GM19193 (cell line): ENCODE results near the gene UQCRC1.
A peak's percentile ranks its signal among the peaks of the same experiment; 100 is the strongest.

Experiments
- POLR2A ChIP-seq: IDR thresholded peaks from 4 replicates; pipeline ENCODE4 v1.6.1; 2011; ENCODE audit not compliant: insufficient read depth, insufficient read length; ENCODE audit errors: extremely low read depth

UQCRC1 gene

DNA sequence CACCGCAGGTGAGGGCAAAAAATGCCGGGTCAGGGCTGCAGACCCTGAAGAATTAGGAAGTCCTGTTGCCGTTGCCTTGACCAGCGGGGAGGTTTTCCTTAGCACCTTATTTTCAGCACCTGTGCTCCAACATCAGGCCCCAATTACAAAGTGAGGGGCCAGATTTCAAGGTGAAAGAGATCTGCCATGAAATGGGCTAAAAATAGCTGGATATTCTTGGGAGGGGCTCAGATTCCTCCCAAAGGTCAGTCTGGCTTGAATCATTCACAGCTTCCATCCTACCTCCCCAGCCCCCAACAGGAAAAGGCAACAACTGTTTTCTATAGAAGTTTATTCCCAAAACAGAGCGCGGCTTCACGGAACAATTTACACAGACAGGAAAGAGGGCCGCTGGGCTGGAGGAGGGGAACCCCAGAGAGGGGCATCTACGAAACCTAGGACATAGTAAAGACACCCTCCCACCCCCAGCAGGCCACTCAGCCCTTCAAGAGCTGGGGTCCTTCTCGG, 26.8 kb upstream of the UQCRC1 start:
- TF ChIP-seq POLR2A = no peak

DNA sequence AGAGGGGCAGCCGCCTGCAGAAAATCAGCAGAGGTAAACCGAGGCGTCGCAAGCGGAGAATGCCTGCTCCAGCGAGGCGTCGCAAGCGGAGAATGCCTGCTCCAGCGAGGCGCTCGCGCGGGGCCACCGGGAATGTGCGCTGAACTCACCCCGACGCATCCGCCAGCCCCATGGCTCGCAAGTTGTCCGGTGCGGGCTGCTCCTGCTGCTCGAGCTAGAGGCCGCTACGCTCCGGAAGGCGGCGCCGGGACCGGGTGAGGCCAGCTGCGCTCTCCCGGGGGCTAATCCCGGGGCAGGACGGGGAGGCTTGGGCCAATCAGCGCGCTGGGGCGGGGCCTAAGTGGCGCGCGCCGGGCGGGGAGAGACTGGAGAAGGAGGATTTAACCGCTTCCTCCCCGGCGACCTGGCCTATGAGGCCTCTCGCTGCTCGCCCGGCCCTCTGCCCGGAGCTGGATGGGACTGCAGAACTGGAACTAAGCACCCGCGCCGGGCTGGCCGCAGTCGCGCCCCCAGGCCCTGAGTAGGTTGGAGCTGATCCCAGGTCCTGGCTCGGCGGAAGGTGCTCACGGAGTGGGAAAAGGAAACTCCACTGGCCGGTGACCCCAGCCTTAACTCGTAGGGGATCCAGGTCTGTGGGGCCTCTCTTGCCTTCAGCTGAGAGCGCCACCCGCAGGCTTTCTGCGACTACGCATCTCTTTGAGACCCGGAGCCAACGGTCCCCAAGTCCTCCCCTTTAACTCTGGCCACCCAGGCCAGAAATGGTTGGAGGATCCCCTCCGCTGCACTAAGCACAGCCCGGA, 26.0 kb upstream of the UQCRC1 start, which contains the start of gene SLC26A6:
SLC26A6 (minus strand) TSS at position 240 of the 800 bp plus-strand sequence; CDS start at position 172, 68 bp downstream.
- TF ChIP-seq POLR2A = peak; percentile 63

GRCh38 chr3:48634661-48635221, 25.3 kb upstream of the UQCRC1 start:
- no peak for TF ChIP-seq POLR2A

- no peak for TF ChIP-seq POLR2A
These were observed 24.3 kb upstream of the UQCRC1 start for GRCh38 chr3:48633743-48634142.

- no peak for TF ChIP-seq POLR2A
These were observed 23.8 kb upstream of the UQCRC1 start for GRCh38 chr3:48633256-48633655.

GRCh38 chr3:48631516-48632448, 22.3 kb upstream of the UQCRC1 start:
- TF ChIP-seq POLR2A = no peak

GRCh38 chr3:48630833-48631232, 21.4 kb upstream of the UQCRC1 start:
- TF ChIP-seq POLR2A = no peak

GRCh38 chr3:48630407-48630806, 21.0 kb upstream of the UQCRC1 start:
- TF ChIP-seq POLR2A = no peak

GRCh38 chr3:48629894-48630293, 20.4 kb upstream of the UQCRC1 start:
- TF ChIP-seq POLR2A = no peak

GRCh38 chr3:48628277-48629017, 19.0 kb upstream of the UQCRC1 start:
- no peak for TF ChIP-seq POLR2A

GRCh38 chr3:48625600-48625999, 16.2 kb upstream of the UQCRC1 start:
- TF ChIP-seq POLR2A = no peak

DNA sequence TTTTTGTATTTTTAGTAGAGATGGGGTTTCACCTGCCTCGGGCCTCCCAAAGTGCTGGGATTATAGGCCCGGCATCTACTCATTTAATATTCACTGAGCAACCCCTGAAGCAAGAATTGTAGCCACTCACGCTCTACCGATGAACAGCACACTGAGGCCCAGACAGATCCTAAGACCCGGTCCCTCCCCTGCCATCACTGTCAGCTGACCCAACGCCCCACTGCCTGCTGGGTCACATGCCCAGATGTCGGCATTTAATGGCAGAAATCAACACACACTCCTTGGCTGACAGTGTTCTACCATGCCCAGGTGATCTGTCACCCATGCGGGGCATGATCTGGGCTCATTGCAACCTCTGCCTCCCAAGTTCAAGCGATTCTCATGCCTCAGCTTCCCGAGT, 15.3 kb upstream of the UQCRC1 start:
- no peak for TF ChIP-seq POLR2A

DNA sequence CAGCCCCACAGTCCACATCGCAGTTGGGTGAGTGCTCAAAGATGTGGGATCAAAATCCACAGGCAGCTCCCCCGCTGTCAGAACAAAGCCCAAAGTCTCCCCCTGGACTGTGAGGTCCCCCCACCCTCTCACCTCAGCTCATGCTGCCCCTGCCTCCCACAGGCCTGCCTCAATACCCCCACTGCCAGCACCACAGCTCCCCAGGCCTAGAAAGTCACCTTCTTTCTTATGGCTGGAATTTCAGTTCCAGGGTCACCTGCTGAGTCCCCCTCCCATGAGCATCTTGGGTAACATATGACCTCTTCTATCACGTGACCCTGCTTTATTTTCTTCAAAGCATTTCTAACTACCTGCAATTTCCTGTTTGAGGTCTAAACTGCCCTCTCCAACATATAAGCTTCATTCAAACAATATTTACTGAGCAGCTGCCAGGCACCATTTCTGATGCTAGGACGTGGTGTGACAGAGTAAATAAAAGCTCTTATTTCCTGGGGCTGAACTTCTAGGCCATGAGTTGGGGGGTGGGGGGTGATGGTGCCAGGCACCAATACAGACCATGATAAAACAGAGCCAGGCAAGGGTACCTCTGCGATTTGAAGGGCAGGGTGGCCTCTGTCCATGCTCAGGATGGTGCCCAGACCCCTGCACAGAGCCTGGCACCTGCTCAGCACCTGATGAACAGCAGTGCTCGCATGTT, 14.6 kb upstream of the UQCRC1 start:
- TF ChIP-seq POLR2A = no peak

- no peak for TF ChIP-seq POLR2A
These were observed 12.0 kb upstream of the UQCRC1 start, which contains the start of gene TMEM89 for GRCh38 chr3:48621461-48621869. Gene TMEM89 (minus strand): TSS chr3:48621769. CDS start chr3:48621756, 13 bp downstream.
